ENCODE data around the gene SLC4A8. TPM values are rescaled to one million over a fixed set of nuclear protein-coding genes. Genes with fewer than 3 reads are reported as not detected.

Gene SLC4A8
- total RNA-seq, 4 donors from 2014 or later = 0.05 TPM; not detected in 3

DNA sequence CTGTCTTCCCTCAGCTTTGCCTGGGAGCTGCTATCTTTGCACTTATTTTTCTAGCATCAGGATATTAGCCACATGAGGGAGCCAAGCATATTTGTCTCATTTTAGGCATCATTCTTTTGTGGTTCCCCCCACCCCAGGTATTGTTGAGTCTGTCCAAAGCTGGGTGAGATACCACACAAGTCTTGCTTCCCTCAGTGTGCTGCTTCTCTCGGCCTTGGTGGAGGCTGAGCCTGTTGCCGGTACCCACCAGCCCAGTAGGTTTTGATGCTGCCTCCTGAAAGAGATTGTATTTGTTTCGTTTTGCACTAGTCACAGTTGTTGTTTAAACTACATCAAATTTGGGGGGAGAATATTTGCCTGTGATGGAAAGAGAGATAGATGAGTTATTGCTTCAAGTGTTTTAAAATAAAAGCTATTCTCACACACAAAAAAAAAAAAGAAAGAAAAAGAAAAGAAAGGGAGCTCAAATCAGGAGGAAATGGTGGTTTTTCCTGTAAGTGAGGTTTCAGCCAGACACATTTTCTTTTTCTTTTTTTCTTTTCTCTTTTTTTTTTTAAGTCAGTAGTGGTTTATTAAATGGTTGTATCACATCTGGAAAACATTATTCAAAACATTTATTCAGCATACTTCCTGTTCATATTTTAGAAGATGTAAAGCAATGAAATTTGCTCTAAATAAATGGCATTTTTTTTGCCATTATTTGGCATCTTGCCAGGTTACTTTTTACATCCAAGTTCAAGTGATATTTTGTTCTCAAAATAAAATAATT, 58.5 kb downstream of the SLC4A8 start:
- in situ Hi-C loops (cut with MboI; ENCODE audit: low sequenced_read_pairs in 4 of 4) = no loop called here
- ATAC-seq (no peak), DNase-seq (no peak)
- H3K27me3 ChIP-seq = no peaks in the 10 kb centered on the region
- no peak overlapping the region for H3K27ac ChIP-seq
- TF ChIP-seq CTCF (IDR thresholded peaks at IDR 0.05 in 4 of 5, conservative IDR thresholded peaks at IDR 0.05 in 1 of 5) = no peak
- no peak for TF ChIP-seq POLR2A (IDR thresholded peaks at IDR 0.05)
- no peak overlapping the region for H3K4me3 ChIP-seq
- H3K4me1 ChIP-seq = no peaks in the 10 kb centered on the region
- intact Hi-C loops (cut with DNase I; ENCODE audit: low total_unique reads) = no loop called here
- H3K36me3 ChIP-seq = no peaks in the 10 kb centered on the region
- no peaks in the 10 kb centered on the region for H3K9me3 ChIP-seq

- in situ Hi-C loops (cut with MboI; ENCODE audit: low sequenced_read_pairs in 4 of 4) (no loop called here), intact Hi-C loops (cut with DNase I; ENCODE audit: low total_unique reads) (no loop called here)
- TF ChIP-seq POLR2A (IDR thresholded peaks at IDR 0.05) (no peak), CTCF (IDR thresholded peaks at IDR 0.05 in 4 of 5, conservative IDR thresholded peaks at IDR 0.05 in 1 of 5) (no peak)
- Histone ChIP-seq H3K36me3 (no peaks in the 10 kb centered on the region), H3K4me1 (no peaks in the 10 kb centered on the region), H3K27me3 (no peaks in the 10 kb centered on the region), H3K4me3 (no peak overlapping the region), H3K27ac (no peak overlapping the region), H3K9me3 (no peaks in the 10 kb centered on the region)
- DNase-seq (no peak), ATAC-seq (no peak)
Measured at GRCh38 chr12:51484119-51484518, 59.5 kb downstream of the SLC4A8 start.

DNA sequence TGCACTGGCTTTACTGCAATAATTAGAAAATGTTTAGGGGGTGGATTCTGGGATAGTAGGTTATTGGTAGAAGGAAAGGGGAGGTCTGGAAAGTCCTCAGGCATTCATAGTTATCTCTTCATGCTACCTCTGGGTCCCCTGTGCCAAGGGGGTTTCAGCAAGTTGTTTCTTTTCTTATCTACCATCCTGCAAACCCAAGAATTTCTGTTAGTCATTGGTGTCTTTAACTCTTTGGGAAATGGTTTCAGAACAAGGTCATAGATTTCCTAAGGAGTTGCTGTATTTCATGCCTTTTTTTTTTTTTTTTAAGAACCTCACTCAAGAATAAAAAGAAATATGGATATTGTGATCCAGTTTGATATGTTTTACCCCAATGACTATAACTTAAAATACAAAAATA, 63.6 kb downstream of the SLC4A8 start:
- H3K4me3 ChIP-seq = no peak overlapping the region
- no peak overlapping the region for H3K27ac ChIP-seq
- DNase-seq (no peak), ATAC-seq (no peak)
- TF ChIP-seq POLR2A (IDR thresholded peaks at IDR 0.05) (no peak), CTCF (IDR thresholded peaks at IDR 0.05 in 4 of 5, conservative IDR thresholded peaks at IDR 0.05 in 1 of 5) (no peak)
- intact Hi-C loops (cut with DNase I; ENCODE audit: low total_unique reads) = no loop called here
- no peaks in the 10 kb centered on the region for H3K4me1 ChIP-seq
- no peaks in the 10 kb centered on the region for H3K36me3 ChIP-seq
- H3K9me3 ChIP-seq = no peaks in the 10 kb centered on the region
- in situ Hi-C loops (cut with MboI; ENCODE audit: low sequenced_read_pairs in 4 of 4) = no loop called here
- no peaks in the 10 kb centered on the region for H3K27me3 ChIP-seq

DNA sequence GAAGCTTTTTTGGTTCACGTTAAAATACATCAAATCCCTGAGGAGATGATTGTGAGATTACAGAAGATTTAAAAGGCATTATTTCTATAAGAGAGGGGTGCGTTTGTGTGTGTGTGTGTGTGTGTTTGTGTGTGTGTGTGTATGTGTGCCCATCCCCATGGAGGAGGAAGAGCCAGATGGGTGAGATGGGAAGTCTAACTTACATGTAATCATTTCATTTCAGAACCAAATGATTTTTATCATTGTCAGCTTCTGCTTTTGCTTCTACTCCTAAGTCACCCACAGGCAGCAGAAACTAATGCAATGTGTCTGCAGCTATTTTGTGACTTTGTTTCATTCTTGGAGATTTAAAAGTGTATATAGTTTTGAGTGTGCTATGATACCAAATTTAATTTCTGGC, 68.7 kb downstream of the SLC4A8 start:
- intact Hi-C loops (cut with DNase I; ENCODE audit: low total_unique reads) = no loop called here
- TF ChIP-seq CTCF (IDR thresholded peaks at IDR 0.05 in 4 of 5, conservative IDR thresholded peaks at IDR 0.05 in 1 of 5) = no peak
- no peak for TF ChIP-seq POLR2A (IDR thresholded peaks at IDR 0.05)
- no peak for DNase-seq

GRCh38 chr12:51496895-51497294, 72.3 kb downstream of the SLC4A8 start:
- intact Hi-C loops (cut with DNase I; ENCODE audit: low total_unique reads) (no loop called here), in situ Hi-C loops (cut with MboI; ENCODE audit: low sequenced_read_pairs in 4 of 4) (no loop called here)
- no peaks in the 10 kb centered on the region for H3K9me3 ChIP-seq

More for the DNA sequence above, 68.7 kb downstream of the SLC4A8 start:
- H3K4me1 ChIP-seq = no peaks in the 10 kb centered on the region
- in situ Hi-C loops (cut with MboI; ENCODE audit: low sequenced_read_pairs in 4 of 4) = no loop called here
- no peak for ATAC-seq
- H3K4me3 ChIP-seq = no peak overlapping the region
- no peaks in the 10 kb centered on the region for H3K36me3 ChIP-seq
- no peak overlapping the region for H3K27ac ChIP-seq
- H3K9me3 ChIP-seq = no peaks in the 10 kb centered on the region
- no peaks in the 10 kb centered on the region for H3K27me3 ChIP-seq

More at GRCh38 chr12:51496895-51497294, 72.3 kb downstream of the SLC4A8 start:
- H3K27ac ChIP-seq = no peak overlapping the region
- H3K4me1 ChIP-seq = no peaks in the 10 kb centered on the region
- no peak for TF ChIP-seq CTCF (IDR thresholded peaks at IDR 0.05 in 4 of 5, conservative IDR thresholded peaks at IDR 0.05 in 1 of 5)
- TF ChIP-seq POLR2A (IDR thresholded peaks at IDR 0.05) = no peak
- no peaks in the 10 kb centered on the region for H3K36me3 ChIP-seq
- H3K4me3 ChIP-seq = no peak overlapping the region
- ATAC-seq (no peak), DNase-seq (no peak)
- H3K27me3 ChIP-seq = no peaks in the 10 kb centered on the region
